GM23338 (cell line): ENCODE data around the gene ITGA1. TPM values are rescaled to one million over a fixed set of nuclear protein-coding genes. Genes with fewer than 3 reads are reported as not detected.

Experiments
- ATAC-seq: fragments of 200-7000 bp; cut with Tn5 transposase; 3 replicates; pipeline ENCODE4 v1.9.1; 2020
- DNase-seq: peaks from one replicate; pipeline ENCODE4 v3.0.0-alpha.2; 2015; ENCODE audit warnings: low spot score
- H2AFZ ChIP-seq: fragments of 200-600 bp; sonication (generic); 2 replicates; pipeline ENCODE4 v1.8.0; 2016; ENCODE audit warnings: antibody characterized with exemption, mild to moderate bottlenecking, moderate library complexity
- H3F3A ChIP-seq: fragments of 200-600 bp; sonication (generic); replicated peaks from 2 replicates; pipeline ENCODE4 v1.8.0; 2017; ENCODE audit warnings: antibody characterized with exemption, mixed run types, low read depth
- H3K27ac ChIP-seq: fragments of 200-600 bp; sonication (generic); 2 replicates; pipeline ENCODE4 v1.6.1; 2016; ENCODE audit warnings: low read depth
- H3K27me3 ChIP-seq: fragments of 200-600 bp; sonication (generic); 2 replicates; pipeline ENCODE4 v1.8.0; 2016; ENCODE audit warnings: mild to moderate bottlenecking, mixed run types, moderate library complexity; ENCODE audit not compliant: insufficient read depth
- H3K36me3 ChIP-seq: fragments of 200-600 bp; sonication (generic); 2 replicates; pipeline ENCODE4 v1.8.0; 2016; ENCODE audit warnings: mild to moderate bottlenecking; ENCODE audit not compliant: insufficient read depth
- H3K4me1 ChIP-seq: fragments of 200-600 bp; sonication (generic); 2 replicates; pipeline ENCODE4 v1.8.0; 2016; ENCODE audit warnings: mild to moderate bottlenecking, moderate library complexity; ENCODE audit not compliant: insufficient read depth
- H3K4me2 ChIP-seq: fragments of 200-600 bp; sonication (generic); 2 replicates; pipeline ENCODE4 v1.7.1; 2017; ENCODE audit warnings: mixed run types
- H3K4me3 ChIP-seq: fragments of 200-600 bp; sonication (generic); 2 replicates; pipeline ENCODE4 v1.6.1; 2016; ENCODE audit warnings: mixed run types
- H3K79me2 ChIP-seq: fragments of 200-600 bp; sonication (generic); replicated peaks from 2 replicates; pipeline ENCODE4 v1.8.0; 2017; ENCODE audit warnings: mild to moderate bottlenecking; ENCODE audit not compliant: insufficient read depth
- H3K9me2 ChIP-seq: fragments of 200-600 bp; sonication (generic); 2 replicates; pipeline ENCODE4 v1.8.0; 2017; ENCODE audit not compliant: insufficient read depth
- H4K20me1 ChIP-seq: fragments of 200-600 bp; sonication (generic); replicated peaks from 2 replicates; pipeline ENCODE4 v1.8.0; 2017; ENCODE audit warnings: mild to moderate bottlenecking; ENCODE audit not compliant: insufficient read depth
- H3K27ac Mint-ChIP-seq: 2 replicates; pipeline ENCODE4 v1.8.0; 2020; ENCODE audit warnings: inconsistent platforms, mild to moderate bottlenecking, moderate library complexity, mixed read lengths
- H3K27me3 Mint-ChIP-seq: 3 replicates; pipeline ENCODE4 v1.8.0; 2022; ENCODE audit warnings: low read depth, mild to moderate bottlenecking, moderate library complexity, mixed read lengths, inconsistent platforms; ENCODE audit not compliant: insufficient read depth, poor library complexity
- H3K36me3 Mint-ChIP-seq: 3 replicates; pipeline ENCODE4 v1.8.0; 2021; ENCODE audit warnings: low read depth, mild to moderate bottlenecking, inconsistent platforms, moderate library complexity, mixed read lengths
- H3K4me1 Mint-ChIP-seq: 3 replicates; pipeline ENCODE4 v1.8.0; 2020; ENCODE audit warnings: mild to moderate bottlenecking, inconsistent platforms, mixed read lengths
- H3K4me3 Mint-ChIP-seq: 3 replicates; pipeline ENCODE4 v1.8.0; 2021; ENCODE audit warnings: moderate library complexity, mild to moderate bottlenecking, inconsistent platforms, mixed read lengths
- H3K9me3 Mint-ChIP-seq: 3 replicates; pipeline ENCODE4 v1.8.0; 2020; ENCODE audit warnings: moderate library complexity, mild to moderate bottlenecking, inconsistent platforms, mixed read lengths
- CREB1 ChIP-seq: fragments of 250-450 bp; sonication (Bioruptor Pico); IDR thresholded peaks from 2 replicates; pipeline ENCODE4 v1.5.0; 2020; ENCODE audit warnings: low read depth, mild to moderate bottlenecking, moderate library complexity
- CTCF ChIP-seq, 2 experiments: fragments of 200-600 bp in 1 of 2; sonication (generic) in 1 of 2; conservative IDR thresholded peaks; 2 replicates each; pipeline versions ENCODE4 v1.5.1 to v1.6.1; 2016 to 2017; ENCODE audit warnings: antibody characterized with exemption in 2 of 2, low read depth in 2 of 2, mild to moderate bottlenecking in 2 of 2, moderate library complexity in 1 of 2
- ETS1 ChIP-seq: IDR thresholded peaks from 2 replicates; pipeline ENCODE4 v1.6.1; 2016; ENCODE audit warnings: antibody characterized with exemption
- EZH2 ChIP-seq: fragments of 200-600 bp; sonication (generic); IDR thresholded peaks from one replicate; pipeline ENCODE4 v1.8.0; 2017; ENCODE audit warnings: antibody characterized with exemption, mild to moderate bottlenecking, low read depth; ENCODE audit not compliant: unreplicated experiment
- EZH2phosphoT487 ChIP-seq: fragments of 200-600 bp; sonication (generic); IDR thresholded peaks from one replicate; pipeline ENCODE4 v1.8.1; 2018; ENCODE audit warnings: antibody characterized with exemption; ENCODE audit not compliant: unreplicated experiment
- ZNF114 ChIP-seq: fragments of 250-450 bp; sonication (Bioruptor Pico); IDR thresholded peaks from 2 replicates; pipeline ENCODE4 v1.5.0; 2020; ENCODE audit warnings: mild to moderate bottlenecking, moderate library complexity
- ZNF462 ChIP-seq: fragments of 250-450 bp; sonication (Bioruptor Pico); IDR thresholded peaks from 2 replicates; pipeline ENCODE4 v1.5.0; 2020; ENCODE audit warnings: mild to moderate bottlenecking, moderate library complexity
- long read RNA-seq: library from polyadenylated mRNA; unstranded; transcript quantifications from one replicate; pipeline ENCODE4 v2.0.0, GENCODE V29; 2020; ENCODE audit not compliant: unreplicated experiment
- polyA plus RNA-seq: library from polyadenylated mRNA; unstranded; fragments of >200 nt; fragmentation: Nextera tagmentation; extraction: Ambion mirVana; gene quantifications from 2 replicates; pipeline ENCODE4 v1.2.1, GENCODE V29; 2016
- total RNA-seq: library from RNA; depleted of rRNA; stranded (reverse); fragments of >200 nt; shearing (Covaris generic); gene quantifications from 2 replicates; pipeline ENCODE4 v1.2.3, GENCODE V29; 2014; rRNA removed

The ITGA1 gene
- 4.9 and 12.0 TPM in 2 replicates for total RNA-seq
- 1.8 and 2.6 TPM in 2 replicates for polyA plus RNA-seq
- long read RNA-seq, partial matches to known transcripts: 1 of 1 reads
- long read RNA-seq, other reads (novel, unspliced or antisense): 0 of 1 reads

GRCh38 chr5:52787600-52788504, at the start of gene ITGA1, which contains the start of gene PELO:
TSS of gene ITGA1 (plus strand) at chr5:52787916. CDS start at chr5:52788354, 438 bp downstream.
TSS of gene PELO (plus strand) at chr5:52787916. CDS start at chr5:52800395, 12,479 bp downstream.
- TF ChIP-seq EZH2: no peak
- 0 out of 2 replicates have a peak, but pooled peaks have one; percentile 12 for TF ChIP-seq ZNF114 (CRISPR knock-in tag)
- TF ChIP-seq ETS1: 0 out of 2 replicates have a peak, but pooled peaks have one; percentile 11
- peak; percentile 41 to 66; a peak in 3 of 4 replicates for TF ChIP-seq CTCF (conservative IDR thresholded peaks at IDR 0.05; ENCODE audit: low read depth in 2 of 2)
- TF ChIP-seq ZNF462 (CRISPR knock-in tag): peak; percentile 44; the same call in 1 of the 2 replicates
- TF ChIP-seq EZH2phosphoT487: no peak
- TF ChIP-seq CREB1: peak; percentile 4; the same call in 1 of the 2 replicates
- H3K27ac ChIP-seq: peak within 1 kb of the TSS; percentile 84

More at GRCh38 chr5:52787600-52788504, at the start of gene ITGA1, which contains the start of gene PELO:
- H3K36me3 Mint-ChIP-seq: no peaks in the 10 kb centered on the region
- Histone ChIP-seq H3K36me3 (no peaks in the 10 kb centered on the region), H3F3A (0 out of 2 replicates have a peak, but pooled peaks cover 6% of the 10 kb centered on the region), H3K4me1 (peaks cover 13% of the 10 kb centered on the region), H3K9me2 (no peaks in the 10 kb centered on the region), H3K4me3 (peak within 1 kb of the TSS; percentile 75), H2AFZ (peak within 1 kb of the TSS; percentile 78), H3K79me2 (no peaks in the 10 kb centered on the region; the same call in 1 of the 2 replicates), H3K27me3 (no peaks in the 10 kb centered on the region), H4K20me1 (no peaks in the 10 kb centered on the region), H3K4me2 (peak within 1 kb of the TSS; percentile 88)
- ATAC-seq (peak; percentile 95), DNase-seq (peak; percentile 86)
- no peak within 1 kb of the TSS; the same call in 1 of the 2 replicates for H3K27ac Mint-ChIP-seq
- H3K4me1 Mint-ChIP-seq: peaks cover 21% of the 10 kb centered on the region
- H3K9me3 Mint-ChIP-seq: no peaks in the 10 kb centered on the region
- H3K27me3 Mint-ChIP-seq: peaks cover 6% of the 10 kb centered on the region
- H3K4me3 Mint-ChIP-seq: peak within 1 kb of the TSS; percentile 94
